ENCODE measurements around the gene CPA5. TPM values are rescaled to one million over a fixed set of nuclear protein-coding genes. Genes with fewer than 3 reads are reported as not detected.

CPA5 gene
- total RNA-seq, 4 donors from 2014 or later = not detected

- H3K27me3 ChIP-seq = no peaks in the 10 kb centered on the region
- no peak overlapping the region for H3K4me3 ChIP-seq
- no peaks in the 10 kb centered on the region for H3K36me3 ChIP-seq
- 35 to 41% methylated on average over 6 of the region's 6 CpGs for WGBS, 2 donors
- H3K9me3 ChIP-seq = no peaks in the 10 kb centered on the region
- DNase-seq (ENCODE audit: low spot score in 2 of 2) = no peak
- peaks cover 0 to 8% (median 0%) of the 10 kb centered on the region in 4 donors for H3K4me1 ChIP-seq
- H3K27ac ChIP-seq = no peak overlapping the region
- TF ChIP-seq POLR2A (IDR thresholded peaks at IDR 0.05) (no peak), EP300 (IDR thresholded peaks at IDR 0.05) (no peak), CTCF (IDR thresholded peaks at IDR 0.05) (no peak)
These were observed 10.3 kb upstream of the CPA5 start for GRCh38 chr7:130334274-130334673.

GRCh38 chr7:130337410-130337971, 7.1 kb upstream of the CPA5 start:
- Histone ChIP-seq H3K27me3 (no peaks in the 10 kb centered on the region), H3K4me3 (no peak overlapping the region), H3K9me3 (no peaks in the 10 kb centered on the region), H3K36me3 (no peaks in the 10 kb centered on the region), H3K27ac (no peak overlapping the region), H3K4me1 (peaks cover 0 to 8% (median 0%) of the 10 kb centered on the region in 4 donors)
- 76 to 79% methylated on average over 5 to 6 of the region's 6 CpGs for WGBS, 2 donors
- DNase-seq (ENCODE audit: low spot score in 2 of 2) = no peak
- TF ChIP-seq CTCF (IDR thresholded peaks at IDR 0.05) (no peak), POLR2A (IDR thresholded peaks at IDR 0.05) (no peak)

- Histone ChIP-seq H3K36me3 (no peaks in the 10 kb centered on the region), H3K4me1 (peaks cover 0 to 8% (median 0%) of the 10 kb centered on the region in 4 donors), H3K9me3 (no peaks in the 10 kb centered on the region), H3K4me3 (no peak overlapping the region), H3K27me3 (no peaks in the 10 kb centered on the region), H3K27ac (no peak overlapping the region)
- no peak for DNase-seq (ENCODE audit: low spot score in 2 of 2)
- TF ChIP-seq CTCF (IDR thresholded peaks at IDR 0.05) (no peak), EP300 (IDR thresholded peaks at IDR 0.05) (no peak), POLR2A (IDR thresholded peaks at IDR 0.05) (no peak)
- WGBS, 2 donors = 83 to 86% methylated on average over 3 of the region's 3 CpGs
These were observed 6.4 kb upstream of the CPA5 start for GRCh38 chr7:130338233-130338632.

GRCh38 chr7:130341882-130342281, 2.7 kb upstream of the CPA5 start:
- H3K9me3 ChIP-seq = no peaks in the 10 kb centered on the region
- DNase-seq (ENCODE audit: low spot score in 2 of 2) = no peak
- WGBS, 2 donors = 94% methylated on average over 4 of the region's 4 CpGs
- H3K4me3 ChIP-seq = no peak overlapping the region
- no peaks in the 10 kb centered on the region for H3K4me1 ChIP-seq
- H3K36me3 ChIP-seq = no peaks in the 10 kb centered on the region
- no peaks in the 10 kb centered on the region for H3K27me3 ChIP-seq
- TF ChIP-seq EP300 (IDR thresholded peaks at IDR 0.05) (no peak), CTCF (IDR thresholded peaks at IDR 0.05) (no peak), POLR2A (IDR thresholded peaks at IDR 0.05) (no peak)
- no peak overlapping the region for H3K27ac ChIP-seq

- H3K4me3 ChIP-seq = no peak overlapping the region
- TF ChIP-seq POLR2A (IDR thresholded peaks at IDR 0.05) (no peak), CTCF (IDR thresholded peaks at IDR 0.05) (no peak), EP300 (IDR thresholded peaks at IDR 0.05) (no peak)
- no peaks in the 10 kb centered on the region for H3K27me3 ChIP-seq
- WGBS, 2 donors = 96 to 98% methylated on average over 3 of the region's 3 CpGs
- H3K27ac ChIP-seq = no peak overlapping the region
- H3K9me3 ChIP-seq = no peaks in the 10 kb centered on the region
- no peaks in the 10 kb centered on the region for H3K4me1 ChIP-seq
- DNase-seq (ENCODE audit: low spot score in 2 of 2) = no peak
- H3K36me3 ChIP-seq = no peaks in the 10 kb centered on the region
These were observed 1.8 kb upstream of the CPA5 start for GRCh38 chr7:130342701-130343380.

All from tibial nerve (tissue), 4 donors.